Right renal cortex interstitium (tissue), 3 donors: ENCODE results near the gene UNC13B. TPM values are rescaled to one million over a fixed set of nuclear protein-coding genes. Genes with fewer than 3 reads are reported as not detected.
"Not testable (repeated sequence)": the region's sequence is repeated elsewhere in the genome, so short reads cannot be mapped to it uniquely, and the experiment has no call there.

Source experiments
- DNase-seq, 3 donors: peaks; one replicate each; pipeline ENCODE4 v3.0.0-alpha.2; 2013; ENCODE audit warnings: low read depth in 3 of 3, low spot score in 2 of 3
- polyA plus RNA-seq, 3 donors: library from polyadenylated mRNA; unstranded; fragments of 120-200 nt; gene quantifications; one replicate each; pipeline ENCODE4 v1.2.1, GENCODE V29; 2013; ENCODE audit not compliant: insufficient read length in 3 of 3

Gene UNC13B
- polyA plus RNA-seq, result 10 to 100 TPM; 27.7 to 30.3 (median 28.6) TPM

- DNase-seq, result peak; percentile 72 to 92 (median 90)
Measured at GRCh38 chr9:35161713-35162604, at the start of gene UNC13B. Gene UNC13B (plus strand): TSS chr9:35162009. CDS start chr9:35162284, 275 bp downstream.

- no peak for DNase-seq
Measured at GRCh38 chr9:35112257-35113020, 49.4 kb upstream of the UNC13B start.

DNA sequence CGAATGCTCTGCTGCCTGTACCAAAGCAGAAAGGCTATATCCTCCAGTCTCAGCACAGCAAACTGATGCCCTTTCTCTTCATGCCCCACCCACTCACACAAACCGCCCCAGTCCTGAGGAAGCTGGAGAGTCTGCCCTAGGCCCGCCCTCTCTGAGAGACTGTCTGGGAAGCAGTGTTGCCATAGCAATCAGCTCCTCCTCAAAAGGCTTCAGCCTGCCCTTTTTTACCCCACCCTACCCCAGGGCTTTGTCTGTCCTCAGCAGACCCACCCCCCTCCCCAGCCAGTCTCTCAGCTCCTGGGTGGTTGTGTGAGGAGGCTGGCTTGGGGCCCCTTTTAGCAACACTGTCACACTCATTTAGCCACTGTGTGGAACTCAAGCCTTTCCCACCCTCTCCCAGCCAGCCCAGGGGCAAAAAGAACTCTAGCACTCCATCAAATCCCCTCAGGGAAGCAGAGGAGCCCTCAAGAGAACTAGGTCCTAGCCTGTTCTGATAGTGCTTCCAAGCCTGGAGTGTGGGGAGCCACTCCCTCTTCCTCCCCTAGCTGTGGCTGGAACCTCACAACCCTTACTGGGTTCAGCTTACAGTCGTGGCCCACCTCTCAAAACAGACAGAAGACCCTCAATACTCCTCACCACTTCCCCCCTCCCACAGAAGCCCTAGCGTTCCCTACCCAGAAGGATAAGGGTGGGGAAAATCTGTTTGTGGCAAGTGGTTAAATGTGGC lies 47.5 kb upstream of the UNC13B start:
- peak in 1 of 3 donors; percentile 48 for DNase-seq

GRCh38 chr9:35114840-35115628 lies 46.8 kb upstream of the UNC13B start:
- DNase-seq, result no peak

DNA sequence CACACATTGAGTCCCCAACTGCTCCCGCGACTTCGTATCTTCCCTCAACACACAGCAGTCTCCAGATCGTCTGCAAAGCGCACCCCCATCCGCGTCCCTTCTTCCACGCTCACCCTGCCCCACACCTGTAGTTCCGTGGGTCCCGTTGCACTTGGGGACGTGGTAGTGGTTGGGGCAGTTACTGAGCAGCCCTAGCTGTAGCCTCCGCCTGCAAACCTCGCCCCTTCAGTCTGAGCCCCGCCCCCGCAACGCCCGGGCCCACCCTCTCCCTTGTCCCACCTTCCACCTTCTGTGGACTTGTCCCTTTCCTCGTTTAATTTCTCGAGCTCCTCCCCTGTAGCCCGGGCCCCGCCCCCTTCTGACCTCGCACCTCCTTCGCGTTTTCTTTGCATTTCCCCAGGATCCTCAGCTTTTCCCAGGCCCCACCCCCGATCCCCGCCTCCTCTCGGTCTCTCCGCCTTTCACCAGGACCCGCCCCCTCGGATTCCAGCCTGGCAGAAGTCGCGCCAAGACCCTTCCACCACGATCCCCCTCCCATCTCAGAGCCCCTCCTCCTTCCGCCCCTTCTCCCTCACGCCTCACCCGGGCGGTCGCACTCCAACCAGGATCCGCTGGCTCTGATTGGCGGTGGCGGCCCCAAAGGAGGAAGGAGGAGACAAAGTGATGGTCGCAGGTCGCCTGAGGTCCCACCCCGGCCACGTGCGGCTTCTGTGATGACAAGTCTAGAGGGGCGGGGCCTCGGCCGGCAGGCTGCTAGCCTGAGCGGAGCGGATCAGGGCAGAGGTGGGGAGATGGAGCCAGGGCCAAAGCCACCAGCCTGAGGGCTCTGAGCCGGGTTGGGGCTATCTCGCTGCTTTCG lies 45.9 kb upstream of the UNC13B start, which contains the start of gene ATOSB:
TSS of gene ATOSB (minus strand) at position 183 of the 859 bp plus-strand sequence. CDS start 7,588 bp downstream, outside the sequence.
- DNase-seq, result peak; percentile 93 to 96 (median 93)

GRCh38 chr9:35116539-35116897 lies 45.3 kb upstream of the UNC13B start:
- no peak for DNase-seq

DNA sequence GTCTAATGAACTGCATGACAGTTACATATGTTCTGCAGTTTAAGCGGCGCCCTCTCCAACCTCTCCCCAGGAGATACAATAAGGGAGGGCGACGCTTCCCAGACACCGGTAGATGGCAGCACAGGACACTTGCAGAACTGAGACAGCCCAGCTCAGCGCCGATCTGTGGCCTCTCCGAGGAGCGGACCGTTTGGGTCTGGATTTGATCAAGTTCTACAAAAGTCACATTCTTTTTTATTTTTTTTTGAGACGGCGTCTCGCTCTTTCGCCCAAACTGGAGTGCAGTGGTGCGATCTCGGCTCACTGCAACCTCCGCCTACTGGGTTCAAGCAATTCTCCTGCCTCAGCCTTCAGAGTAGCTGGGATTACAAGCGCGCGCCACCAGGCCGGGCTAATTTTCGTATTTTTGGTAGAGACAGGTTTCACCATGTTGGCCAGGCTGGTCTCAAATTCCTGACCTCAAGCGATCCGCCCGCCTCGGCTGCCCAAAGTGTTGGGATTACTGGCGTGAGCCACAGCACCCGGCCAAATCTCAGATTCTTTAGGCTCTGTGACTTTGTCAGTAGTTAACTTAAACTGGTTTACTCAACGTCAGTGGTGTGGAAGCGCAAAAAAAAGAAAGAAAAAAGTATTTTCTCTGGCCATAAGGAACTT lies 44.8 kb upstream of the UNC13B start:
- peak; percentile 85 to 90 (median 89) for DNase-seq

DNA sequence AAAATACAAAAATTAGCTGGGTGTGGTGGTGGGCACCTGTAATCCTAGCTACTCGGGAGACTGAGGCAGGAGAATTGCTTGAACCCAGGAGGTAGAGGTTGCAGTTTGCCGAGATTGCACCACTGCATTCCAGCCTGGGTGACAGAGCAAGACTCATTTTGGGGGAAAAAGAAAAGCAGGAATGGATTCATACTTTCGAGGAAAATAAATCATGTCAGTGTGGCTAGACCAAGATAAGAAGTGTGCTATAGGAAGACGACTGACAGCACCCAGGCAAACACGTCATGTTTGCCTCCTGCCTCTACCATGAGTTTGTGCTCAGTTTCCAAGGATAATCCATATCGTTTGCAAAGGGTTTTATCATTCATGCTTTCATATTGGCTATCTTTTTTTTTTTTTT lies 26.9 kb upstream of the UNC13B start:
- no peak for DNase-seq

DNA sequence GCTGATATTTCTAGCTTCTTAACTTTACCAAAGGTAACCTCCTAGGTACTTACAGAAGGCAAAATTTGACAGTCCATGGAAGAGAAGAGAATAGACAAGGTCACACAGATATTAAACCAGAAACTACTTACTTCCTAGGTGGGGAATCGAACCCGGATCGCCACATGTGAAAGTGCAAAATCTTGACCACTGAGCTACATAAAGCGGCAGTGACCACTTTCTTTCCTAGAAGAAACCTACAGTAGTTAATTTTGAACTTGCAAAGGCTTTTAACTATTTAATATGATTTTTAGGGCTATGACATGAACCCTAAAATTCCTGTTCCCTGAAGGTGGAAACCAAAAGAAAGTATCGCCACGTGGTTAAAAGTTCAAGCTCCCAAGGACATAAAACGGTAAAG lies 25.8 kb upstream of the UNC13B start:
- no peak for DNase-seq

DNA sequence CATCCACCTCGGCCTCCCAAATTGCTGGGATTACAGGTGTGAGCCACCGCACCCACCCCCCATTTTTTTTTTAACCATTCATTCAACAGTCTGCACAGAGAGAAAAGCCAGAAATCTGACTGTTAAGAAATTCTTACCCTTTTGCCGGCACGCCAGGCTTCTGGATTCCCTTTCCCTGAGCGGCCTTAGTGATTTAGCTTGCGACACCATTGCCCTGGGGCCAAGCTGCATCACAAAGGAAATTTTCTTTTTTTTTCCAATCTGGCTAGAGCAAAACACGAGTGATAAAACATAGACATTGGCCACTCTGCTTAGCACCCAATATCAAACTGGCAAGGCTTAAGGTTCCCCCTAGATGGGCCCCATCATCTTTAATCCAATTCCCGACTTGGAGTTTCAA lies 24.9 kb upstream of the UNC13B start:
- no peak for DNase-seq

DNA sequence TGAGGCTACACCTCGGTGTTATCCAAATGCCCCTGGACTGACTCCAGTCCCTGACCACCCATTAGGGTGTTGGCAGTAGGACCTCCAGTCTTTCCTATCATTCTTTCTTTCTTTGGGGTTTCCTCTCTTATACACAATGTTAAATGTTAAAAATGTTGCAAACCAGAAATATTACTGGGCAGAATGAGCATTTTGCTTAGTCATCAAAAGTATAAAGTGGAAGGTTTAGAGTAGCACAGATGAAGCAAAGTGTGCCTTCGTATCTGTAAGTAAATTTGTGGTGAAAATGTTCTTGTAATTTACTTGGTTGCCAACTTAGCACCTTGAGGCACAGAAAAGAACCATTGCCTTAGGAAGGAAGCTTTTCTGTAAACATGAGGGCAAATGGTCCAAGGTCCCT lies 21.7 kb upstream of the UNC13B start:
- DNase-seq, result no peak

- no peak for DNase-seq
Measured at GRCh38 chr9:35142037-35142436, 19.8 kb upstream of the UNC13B start.

GRCh38 chr9:35147941-35148563 lies 13.8 kb upstream of the UNC13B start:
- DNase-seq, result not testable (repeated sequence)

GRCh38 chr9:35152926-35153325 lies 8.9 kb upstream of the UNC13B start:
- DNase-seq, result no peak

GRCh38 chr9:35156781-35157180 lies 5.0 kb upstream of the UNC13B start:
- no peak for DNase-seq

DNA sequence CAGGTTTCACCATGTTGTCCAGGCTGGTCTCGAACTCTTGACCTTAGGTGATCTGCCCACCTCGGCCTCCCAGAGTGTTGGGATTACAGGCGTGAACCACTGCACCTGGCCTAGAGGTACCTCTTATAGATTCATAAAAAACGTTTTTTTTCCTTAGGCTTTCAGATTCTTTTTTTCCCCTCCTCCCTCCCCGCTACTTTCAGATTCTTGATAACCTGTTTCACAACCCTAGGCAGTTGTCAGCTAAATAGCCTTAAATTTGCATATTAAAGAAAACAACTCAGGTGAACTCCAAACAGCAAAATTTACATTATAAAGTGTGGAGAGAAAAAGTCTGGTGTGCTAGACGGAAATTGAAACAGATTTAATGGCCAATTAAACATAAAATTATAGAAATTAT lies 4.0 kb upstream of the UNC13B start:
- DNase-seq, result not testable (repeated sequence)

DNA sequence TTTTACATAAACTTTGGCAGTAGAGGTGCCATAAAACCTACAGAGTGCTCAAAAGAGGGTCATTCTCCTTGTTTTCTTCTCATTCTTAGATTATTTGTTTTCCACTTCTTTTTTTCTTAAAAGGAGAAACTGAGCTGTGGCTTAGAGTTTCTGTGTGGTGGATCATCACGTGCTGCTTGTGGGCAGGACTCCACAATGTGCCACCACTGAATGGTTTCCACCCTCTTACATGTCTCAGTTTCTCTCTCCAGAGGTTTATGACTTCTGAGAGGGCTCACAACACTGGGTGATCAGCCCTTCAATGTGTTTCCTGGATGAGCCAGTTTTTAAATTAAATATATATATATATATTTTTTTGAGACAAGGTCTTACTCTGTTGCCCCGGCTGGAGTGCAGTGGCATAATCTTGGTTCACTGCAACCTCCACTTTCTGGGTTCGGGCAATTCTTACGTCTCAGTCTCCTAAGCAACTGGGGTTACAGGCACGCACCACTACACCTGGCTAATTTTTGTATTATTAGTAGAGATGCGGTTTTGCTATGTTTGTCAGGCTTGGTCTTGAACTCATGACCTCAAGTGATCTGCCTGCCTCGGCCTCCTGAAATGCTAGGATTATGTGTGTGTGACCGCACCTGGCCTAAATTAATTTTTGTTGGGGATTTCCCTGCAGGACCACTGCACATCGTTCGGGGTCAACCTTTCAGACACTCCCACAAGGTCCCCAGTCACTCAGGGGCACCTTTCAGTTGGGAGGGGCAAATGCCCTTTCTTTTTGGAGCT lies 3.1 kb upstream of the UNC13B start:
- DNase-seq, result no peak
